Esophagus muscularis mucosa (tissue), 2 donors: Measurements from ENCODE around the gene TMEM218.

Source experiments
- POLR2A ChIP-seq: fragments of 450-650 bp; IDR thresholded peaks from one replicate; pipeline ENCODE4 v1.6.1; 2017; ENCODE audit warnings: antibody characterized with exemption, moderate library complexity, mild to moderate bottlenecking, low read depth
- POLR2AphosphoS5 ChIP-seq, 2 donors: sonication (generic); formaldehyde crosslinking; IDR thresholded peaks; one replicate each; pipeline ENCODE4 v1.6.1; 2017; ENCODE audit warnings: antibody characterized with exemption in 2 of 2

GRCh38 chr11:125141178-125141577 lies 29.8 kb upstream of the TMEM218 start:
- no peak for TF ChIP-seq POLR2A
- no peak for TF ChIP-seq POLR2AphosphoS5 (IDR thresholded peaks at IDR 0.05)
